Measurements from ENCODE around the gene SREK1. TPM values are rescaled to one million over a fixed set of nuclear protein-coding genes. Genes with fewer than 3 reads are reported as not detected.
A peak's percentile ranks its signal among the peaks of the same experiment; 100 is the strongest.

The SREK1 gene
- total and polyA plus RNA-seq, 2 donors (not counting 1 experiment from before 2014, with no cell fraction given): 28.4 to 94.5 TPM

- Histone ChIP-seq H3K4me1 (ENCODE audit: control insufficient read depth, extremely low read depth, insufficient read depth, low read length) (no peaks in the 10 kb centered on the region), H3K4me2 (ENCODE audit: extremely low read depth, insufficient read depth, low read length) (no peak overlapping the region), H3K9ac (ENCODE audit: insufficient read depth, low read length) (no peak overlapping the region), H3K9me3 (ENCODE audit: control insufficient read depth, insufficient read depth, low read depth, low read length) (no peaks in the 10 kb centered on the region), H3K4me3 (replicated peaks in 1 of 4; ENCODE audit: control extremely low read depth in 1 of 4, insufficient read depth in 1 of 4, low read depth in 3 of 4, low read length in 4 of 4) (no peak overlapping the region), H4K20me1 (ENCODE audit: control insufficient read depth, extremely low read depth, insufficient read depth, low read length) (no peaks in the 10 kb centered on the region), H3K36me3 (ENCODE audit: control insufficient read depth, insufficient read depth, low read length) (peaks cover 3% of the 10 kb centered on the region), H3K27ac (ENCODE audit: insufficient read depth, low read length) (peak overlapping the region; percentile 4), H3K79me2 (ENCODE audit: control insufficient read depth, insufficient read depth, low read length) (no peaks in the 10 kb centered on the region), H2AFZ (ENCODE audit: low read length) (no peak overlapping the region), H3K27me3 (ENCODE audit: control insufficient read depth, insufficient read depth, low read length) (no peaks in the 10 kb centered on the region)
- peak; percentile 59 to 69 for DNase-seq (ENCODE audit: low read depth in 2 of 2)
- TF ChIP-seq, protein P1, sequence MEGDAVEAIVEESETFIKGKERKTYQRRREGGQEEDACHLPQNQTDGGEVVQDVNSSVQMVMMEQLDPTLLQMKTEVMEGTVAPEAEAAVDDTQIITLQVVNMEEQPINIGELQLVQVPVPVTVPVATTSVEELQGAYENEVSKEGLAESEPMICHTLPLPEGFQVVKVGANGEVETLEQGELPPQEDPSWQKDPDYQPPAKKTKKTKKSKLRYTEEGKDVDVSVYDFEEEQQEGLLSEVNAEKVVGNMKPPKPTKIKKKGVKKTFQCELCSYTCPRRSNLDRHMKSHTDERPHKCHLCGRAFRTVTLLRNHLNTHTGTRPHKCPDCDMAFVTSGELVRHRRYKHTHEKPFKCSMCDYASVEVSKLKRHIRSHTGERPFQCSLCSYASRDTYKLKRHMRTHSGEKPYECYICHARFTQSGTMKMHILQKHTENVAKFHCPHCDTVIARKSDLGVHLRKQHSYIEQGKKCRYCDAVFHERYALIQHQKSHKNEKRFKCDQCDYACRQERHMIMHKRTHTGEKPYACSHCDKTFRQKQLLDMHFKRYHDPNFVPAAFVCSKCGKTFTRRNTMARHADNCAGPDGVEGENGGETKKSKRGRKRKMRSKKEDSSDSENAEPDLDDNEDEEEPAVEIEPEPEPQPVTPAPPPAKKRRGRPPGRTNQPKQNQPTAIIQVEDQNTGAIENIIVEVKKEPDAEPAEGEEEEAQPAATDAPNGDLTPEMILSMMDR (conservative IDR thresholded peaks at IDR 0.05 in 1 of 2, IDR thresholded peaks at IDR 0.05 in 1 of 2; ENCODE audit: low read depth in 1 of 2, low read length in 2 of 2): peak; percentile 35 to 52
- TF ChIP-seq EZH2 (IDR thresholded peaks at IDR 0.05; ENCODE audit: low read length, missing control alignments): no peak
These were observed 27.5 kb downstream of the SREK1 start for GRCh38 chr5:66171349-66172344.

GRCh38 chr5:66174338-66174737 lies 30.2 kb downstream of the SREK1 start:
- no peak overlapping the region for H2AFZ ChIP-seq (ENCODE audit: low read length)
- TF ChIP-seq, protein P1 (conservative IDR thresholded peaks at IDR 0.05 in 1 of 2, IDR thresholded peaks at IDR 0.05 in 1 of 2; ENCODE audit: low read depth in 1 of 2, low read length in 2 of 2): peak; percentile 13 to 50
- TF ChIP-seq EZH2 (IDR thresholded peaks at IDR 0.05; ENCODE audit: low read length, missing control alignments): no peak
- H3K79me2 ChIP-seq (ENCODE audit: control insufficient read depth, insufficient read depth, low read length): no peaks in the 10 kb centered on the region
- H3K27me3 ChIP-seq (ENCODE audit: control insufficient read depth, insufficient read depth, low read length): no peaks in the 10 kb centered on the region
- no peaks in the 10 kb centered on the region for H3K4me1 ChIP-seq (ENCODE audit: control insufficient read depth, extremely low read depth, insufficient read depth, low read length)
- no peaks in the 10 kb centered on the region for H4K20me1 ChIP-seq (ENCODE audit: control insufficient read depth, extremely low read depth, insufficient read depth, low read length)
- H3K27ac ChIP-seq (ENCODE audit: insufficient read depth, low read length): no peak overlapping the region
- peak; percentile 25 to 58 for DNase-seq (ENCODE audit: low read depth in 2 of 2)
- H3K4me3 ChIP-seq (replicated peaks in 1 of 4; ENCODE audit: control extremely low read depth in 1 of 4, insufficient read depth in 1 of 4, low read depth in 3 of 4, low read length in 4 of 4): no peak overlapping the region
- no peak overlapping the region for H3K4me2 ChIP-seq (ENCODE audit: extremely low read depth, insufficient read depth, low read length)
- H3K9ac ChIP-seq (ENCODE audit: insufficient read depth, low read length): no peak overlapping the region
- H3K36me3 ChIP-seq (ENCODE audit: control insufficient read depth, insufficient read depth, low read length): peaks cover 3% of the 10 kb centered on the region
- H3K9me3 ChIP-seq (ENCODE audit: control insufficient read depth, insufficient read depth, low read depth, low read length): no peaks in the 10 kb centered on the region

GRCh38 chr5:66178799-66179198 lies 34.7 kb downstream of the SREK1 start:
- Histone ChIP-seq H3K27ac (ENCODE audit: insufficient read depth, low read length) (no peak overlapping the region), H3K79me2 (ENCODE audit: control insufficient read depth, insufficient read depth, low read length) (no peaks in the 10 kb centered on the region), H3K9me3 (ENCODE audit: control insufficient read depth, insufficient read depth, low read depth, low read length) (no peaks in the 10 kb centered on the region), H2AFZ (ENCODE audit: low read length) (no peak overlapping the region), H3K4me2 (ENCODE audit: extremely low read depth, insufficient read depth, low read length) (no peak overlapping the region), H3K36me3 (ENCODE audit: control insufficient read depth, insufficient read depth, low read length) (peaks cover 5% of the 10 kb centered on the region), H3K27me3 (ENCODE audit: control insufficient read depth, insufficient read depth, low read length) (no peaks in the 10 kb centered on the region), H3K4me3 (replicated peaks in 1 of 4; ENCODE audit: control extremely low read depth in 1 of 4, insufficient read depth in 1 of 4, low read depth in 3 of 4, low read length in 4 of 4) (no peak overlapping the region), H3K4me1 (ENCODE audit: control insufficient read depth, extremely low read depth, insufficient read depth, low read length) (no peaks in the 10 kb centered on the region), H3K9ac (ENCODE audit: insufficient read depth, low read length) (no peak overlapping the region), H4K20me1 (ENCODE audit: control insufficient read depth, extremely low read depth, insufficient read depth, low read length) (no peaks in the 10 kb centered on the region)
- DNase-seq (ENCODE audit: low read depth in 2 of 2): no peak
- TF ChIP-seq, protein P1 (conservative IDR thresholded peaks at IDR 0.05 in 1 of 2, IDR thresholded peaks at IDR 0.05 in 1 of 2; ENCODE audit: low read depth in 1 of 2, low read length in 2 of 2): no peak
- no peak for TF ChIP-seq EZH2 (IDR thresholded peaks at IDR 0.05; ENCODE audit: low read length, missing control alignments)

Data from fibroblast of lung (primary cell).